GM19467 (cell line): Measurements from ENCODE around the gene CRY1.

Experiments used
- ATAC-seq: cut with Tn5 transposase; IDR thresholded peaks from one replicate; pipeline ENCODE4 v1.9.1; 2021; ENCODE audit warnings: mild to moderate bottlenecking, moderate library complexity; ENCODE audit not compliant: unreplicated experiment

The CRY1 gene

GRCh38 chr12:107093417-107094182, at the start of gene CRY1:
Gene CRY1 (minus strand): TSS chr12:107093549. CDS start chr12:107092961, 588 bp downstream.
- ATAC-seq = peak; percentile 82

- ATAC-seq = no peak
Observed at GRCh38 chr12:107139787-107140186, 46.4 kb upstream of the CRY1 start.

GRCh38 chr12:107138990-107139389, 45.6 kb upstream of the CRY1 start:
- no peak for ATAC-seq

- no peak for ATAC-seq
Observed at GRCh38 chr12:107135177-107135576, 41.8 kb upstream of the CRY1 start.

- no peak for ATAC-seq
Observed at GRCh38 chr12:107134558-107134957, 41.2 kb upstream of the CRY1 start.

- no peak for ATAC-seq
Observed at GRCh38 chr12:107133462-107133861, 40.1 kb upstream of the CRY1 start.

- ATAC-seq = no peak
Observed at GRCh38 chr12:107131832-107132616, 38.7 kb upstream of the CRY1 start.

- no peak for ATAC-seq
Observed at GRCh38 chr12:107130830-107131611, 37.7 kb upstream of the CRY1 start.

- ATAC-seq = no peak
Observed at GRCh38 chr12:107129315-107129930, 36.1 kb upstream of the CRY1 start.

GRCh38 chr12:107127482-107128430, 34.4 kb upstream of the CRY1 start:
- no peak for ATAC-seq

GRCh38 chr12:107126796-107127481, 33.6 kb upstream of the CRY1 start:
- no peak for ATAC-seq

- no peak for ATAC-seq
Observed at GRCh38 chr12:107125833-107126232, 32.5 kb upstream of the CRY1 start.

- ATAC-seq = no peak
Observed at GRCh38 chr12:107122452-107122958, 29.2 kb upstream of the CRY1 start.

GRCh38 chr12:107119091-107119490, 25.7 kb upstream of the CRY1 start:
- ATAC-seq = no peak

- ATAC-seq = no peak
Observed at GRCh38 chr12:107118624-107119023, 25.3 kb upstream of the CRY1 start.

- no peak for ATAC-seq
Observed at GRCh38 chr12:107115119-107115518, 21.8 kb upstream of the CRY1 start.

GRCh38 chr12:107111314-107111713, 18.0 kb upstream of the CRY1 start:
- ATAC-seq = no peak

- no peak for ATAC-seq
Observed at GRCh38 chr12:107109726-107110719, 16.7 kb upstream of the CRY1 start.
